Endodermal cell (in vitro differentiated cells): ENCODE measurements around the gene ANKRD44. TPM values are rescaled to one million over a fixed set of nuclear protein-coding genes. Genes with fewer than 3 reads are reported as not detected.
A peak's percentile ranks its signal among the peaks of the same experiment; 100 is the strongest.

Source experiments
- DNase-seq: peaks from one replicate; pipeline ENCODE4 v3.0.0-alpha.2; 2017
- H3K27ac ChIP-seq: 2 replicates; pipeline ENCODE4 v1.5.1; 2013; ENCODE audit warnings: mild to moderate bottlenecking, low read depth, low read length, moderate library complexity
- H3K27me3 ChIP-seq: 2 replicates; pipeline ENCODE4 v1.6.1; 2013; ENCODE audit warnings: mild to moderate bottlenecking, low read length, moderate library complexity; ENCODE audit not compliant: insufficient read depth, control insufficient read depth, poor library complexity, severe bottlenecking
- H3K36me3 ChIP-seq: 2 replicates; pipeline ENCODE4 v1.7.0; 2013; ENCODE audit warnings: mild to moderate bottlenecking, low read length, moderate library complexity; ENCODE audit not compliant: control insufficient read depth, insufficient read depth
- H3K4me1 ChIP-seq: one replicate; pipeline ENCODE4 v1.7.0; 2013; ENCODE audit warnings: low read length; ENCODE audit not compliant: control insufficient read depth, insufficient read depth
- H3K4me3 ChIP-seq: 2 replicates; pipeline ENCODE4 v1.5.1; 2013; ENCODE audit warnings: mild to moderate bottlenecking, low read length, moderate library complexity
- H3K9ac ChIP-seq: 2 replicates; pipeline ENCODE4 v1.6.1; 2013; ENCODE audit warnings: mild to moderate bottlenecking, low read length, moderate library complexity; ENCODE audit not compliant: poor library complexity, severe bottlenecking; ENCODE audit errors: extremely low read depth
- H3K9me3 ChIP-seq: 2 replicates; pipeline ENCODE4 v1.6.1; 2013; ENCODE audit warnings: mild to moderate bottlenecking, low read length, moderate library complexity; ENCODE audit not compliant: control insufficient read depth
- H3K27ac Mint-ChIP-seq: 2 replicates; pipeline ENCODE4 v1.8.0; 2020; ENCODE audit warnings: mixed read lengths
- H3K27me3 Mint-ChIP-seq: 2 replicates; pipeline ENCODE4 v1.8.0; 2021; ENCODE audit warnings: mild to moderate bottlenecking, mixed read lengths; ENCODE audit not compliant: insufficient read depth
- H3K36me3 Mint-ChIP-seq: 2 replicates; pipeline ENCODE4 v1.8.0; 2020; ENCODE audit warnings: low read depth, mixed read lengths
- H3K4me1 Mint-ChIP-seq: 2 replicates; pipeline ENCODE4 v1.8.0; 2020; ENCODE audit warnings: mixed read lengths
- H3K4me3 Mint-ChIP-seq: 2 replicates; pipeline ENCODE4 v1.8.0; 2020; ENCODE audit warnings: mild to moderate bottlenecking, moderate library complexity, mixed read lengths
- H3K9me3 Mint-ChIP-seq: 2 replicates; pipeline ENCODE4 v1.8.0; 2020; ENCODE audit warnings: mild to moderate bottlenecking, mixed read lengths
- CTCF ChIP-seq: fragments of 200-600 bp; sonication (generic); conservative IDR thresholded peaks from 2 replicates; pipeline ENCODE4 v1.5.0; 2021; ENCODE audit warnings: antibody characterized with exemption, mild to moderate bottlenecking
- WGBS, 2 experiments: methylation state at CpG; one replicate each; pipeline versions ENCODE4 v1.1.5 to v1.1.7; 2013; ENCODE audit warnings: missing lambda C conversion rate in 2 of 2, mixed read lengths in 1 of 2; ENCODE audit not compliant: insufficient coverage in 1 of 2, insufficient read length in 1 of 2; 5-methylcytosine and 5-hydroxymethylcytosine counted together
- total RNA-seq, 2 donors: library from RNA; stranded (reverse); fragmentation: NEBNext Ultra II Directional in 1 of 2; extraction: Animal tissue kit (Norgen Biotek cat#: 25700) in 1 of 2; gene quantifications; 2 replicates in 1 of 2; 3 replicates in 1 of 2; pipeline ENCODE4 v1.2.1, GENCODE V29; 2021

Gene ANKRD44
- total RNA-seq, 2 donors from 2014 or later, result 6.2 to 10.6 TPM

- H3K36me3 Mint-ChIP-seq, result no peaks in the 10 kb centered on the region
- no peak for TF ChIP-seq CTCF
- no peak for DNase-seq
- H3K36me3 ChIP-seq, result no peaks in the 10 kb centered on the region
- no peaks in the 10 kb centered on the region for H3K27me3 ChIP-seq
- no peak overlapping the region for H3K4me3 Mint-ChIP-seq
- no peak overlapping the region for H3K9ac ChIP-seq
- H3K27ac Mint-ChIP-seq, result no peak overlapping the region
- no peaks in the 10 kb centered on the region for H3K4me1 Mint-ChIP-seq
- 91 to 100% methylated on average over 1 of the region's 1 CpG for WGBS, 2 experiments
- H3K27ac ChIP-seq, result no peak overlapping the region
- H3K27me3 Mint-ChIP-seq, result no peaks in the 10 kb centered on the region
- H3K9me3 ChIP-seq, result peaks cover 19% of the 10 kb centered on the region
- peak overlapping the region; percentile 4 for H3K4me3 ChIP-seq
- H3K9me3 Mint-ChIP-seq, result peaks cover 21% of the 10 kb centered on the region
- H3K4me1 ChIP-seq, result no peaks in the 10 kb centered on the region
Observed at GRCh38 chr2:197054437-197054836, 256.1 kb downstream of the ANKRD44 start.

- Mint-ChIP-seq H3K9me3 (peaks cover 22% of the 10 kb centered on the region), H3K4me1 (no peaks in the 10 kb centered on the region)
Observed at GRCh38 chr2:197052356-197052755, 258.2 kb downstream of the ANKRD44 start.

GRCh38 chr2:197045115-197045514, 265.5 kb downstream of the ANKRD44 start:
- H3K4me1 Mint-ChIP-seq, result peaks cover 5% of the 10 kb centered on the region
- H3K9ac ChIP-seq, result no peak overlapping the region
- H3K27me3 Mint-ChIP-seq, result no peaks in the 10 kb centered on the region
- no peaks in the 10 kb centered on the region for H3K9me3 ChIP-seq
- peaks cover 3% of the 10 kb centered on the region for H3K9me3 Mint-ChIP-seq
- H3K4me1 ChIP-seq, result no peaks in the 10 kb centered on the region
- H3K27ac Mint-ChIP-seq, result no peak overlapping the region
- no peak overlapping the region for H3K4me3 Mint-ChIP-seq
- H3K4me3 ChIP-seq, result no peak overlapping the region
- no peak overlapping the region for H3K27ac ChIP-seq
- no peak for TF ChIP-seq CTCF
- no peaks in the 10 kb centered on the region for H3K36me3 ChIP-seq
- no peaks in the 10 kb centered on the region for H3K36me3 Mint-ChIP-seq
- no peak for DNase-seq
- H3K27me3 ChIP-seq, result no peaks in the 10 kb centered on the region

More at GRCh38 chr2:197052356-197052755, 258.2 kb downstream of the ANKRD44 start:
- H3K4me3 Mint-ChIP-seq, result no peak overlapping the region
- Histone ChIP-seq H3K4me1 (no peaks in the 10 kb centered on the region), H3K9ac (no peak overlapping the region), H3K27ac (no peak overlapping the region), H3K9me3 (peaks cover 19% of the 10 kb centered on the region), H3K36me3 (no peaks in the 10 kb centered on the region), H3K27me3 (no peaks in the 10 kb centered on the region), H3K4me3 (no peak overlapping the region)
- no peak for TF ChIP-seq CTCF
- WGBS, 2 experiments, result 93 to 95% methylated on average over 2 to 3 of the region's 4 CpGs
- H3K27ac Mint-ChIP-seq, result no peak overlapping the region
- no peak for DNase-seq
- no peaks in the 10 kb centered on the region for H3K27me3 Mint-ChIP-seq
- H3K36me3 Mint-ChIP-seq, result no peaks in the 10 kb centered on the region
